Measurements from ENCODE around the gene SLC22A12. TPM values are rescaled to one million over a fixed set of nuclear protein-coding genes. Genes with fewer than 3 reads are reported as not detected.

SLC22A12 gene
- total RNA-seq, 1 donor from 2014 or later = not detected

GRCh38 chr11:64585150-64585549 lies 5.9 kb upstream of the SLC22A12 start:
- no peak overlapping the region for H3K27ac Mint-ChIP-seq (ENCODE audit: unreplicated experiment)
- peaks cover 14% of the 10 kb centered on the region for H3K36me3 Mint-ChIP-seq (ENCODE audit: unreplicated experiment)
- H3K4me3 Mint-ChIP-seq (ENCODE audit: unreplicated experiment) = no peak overlapping the region
- H3K4me1 Mint-ChIP-seq (ENCODE audit: low read depth, unreplicated experiment) = no peaks in the 10 kb centered on the region
- H3K9me3 Mint-ChIP-seq (ENCODE audit: unreplicated experiment) = peaks cover 4% of the 10 kb centered on the region
- H3K27me3 Mint-ChIP-seq (ENCODE audit: unreplicated experiment) = peaks cover 4% of the 10 kb centered on the region
- DNase-seq = no peak
- TF ChIP-seq CTCF (IDR thresholded peaks at IDR 0.05; ENCODE audit: partially characterized antibody, unreplicated experiment) = no peak

- H3K4me1 Mint-ChIP-seq (ENCODE audit: low read depth, unreplicated experiment) = no peaks in the 10 kb centered on the region
- no peak for DNase-seq
- peaks cover 3% of the 10 kb centered on the region for H3K27me3 Mint-ChIP-seq (ENCODE audit: unreplicated experiment)
- H3K9me3 Mint-ChIP-seq (ENCODE audit: unreplicated experiment) = peaks cover 4% of the 10 kb centered on the region
- no peak overlapping the region for H3K27ac Mint-ChIP-seq (ENCODE audit: unreplicated experiment)
- no peak for TF ChIP-seq CTCF (IDR thresholded peaks at IDR 0.05; ENCODE audit: partially characterized antibody, unreplicated experiment)
- H3K4me3 Mint-ChIP-seq (ENCODE audit: unreplicated experiment) = no peak overlapping the region
- H3K36me3 Mint-ChIP-seq (ENCODE audit: unreplicated experiment) = peaks cover 14% of the 10 kb centered on the region
Observed at GRCh38 chr11:64586366-64586765, 4.7 kb upstream of the SLC22A12 start.

GRCh38 chr11:64588701-64589100 lies 2.3 kb upstream of the SLC22A12 start:
- Mint-ChIP-seq H3K9me3 (ENCODE audit: unreplicated experiment) (peaks cover 4% of the 10 kb centered on the region), H3K4me1 (ENCODE audit: low read depth, unreplicated experiment) (no peaks in the 10 kb centered on the region), H3K27ac (ENCODE audit: unreplicated experiment) (no peak overlapping the region), H3K27me3 (ENCODE audit: unreplicated experiment) (peaks cover 2% of the 10 kb centered on the region), H3K36me3 (ENCODE audit: unreplicated experiment) (peaks cover 14% of the 10 kb centered on the region), H3K4me3 (ENCODE audit: unreplicated experiment) (no peak overlapping the region)
- DNase-seq = no peak
- TF ChIP-seq CTCF (IDR thresholded peaks at IDR 0.05; ENCODE audit: partially characterized antibody, unreplicated experiment) = no peak

GRCh38 chr11:64591257-64592233 lies 525 bp downstream of the SLC22A12 start:
- Mint-ChIP-seq H3K36me3 (ENCODE audit: unreplicated experiment) (peaks cover 14% of the 10 kb centered on the region), H3K4me3 (ENCODE audit: unreplicated experiment) (no peak overlapping the region), H3K27ac (ENCODE audit: unreplicated experiment) (no peak overlapping the region), H3K4me1 (ENCODE audit: low read depth, unreplicated experiment) (no peaks in the 10 kb centered on the region), H3K27me3 (ENCODE audit: unreplicated experiment) (peaks cover 2% of the 10 kb centered on the region), H3K9me3 (ENCODE audit: unreplicated experiment) (peaks cover 3% of the 10 kb centered on the region)
- no peak for DNase-seq
- TF ChIP-seq CTCF (IDR thresholded peaks at IDR 0.05; ENCODE audit: partially characterized antibody, unreplicated experiment) = no peak

- peaks cover 2% of the 10 kb centered on the region for H3K27me3 Mint-ChIP-seq (ENCODE audit: unreplicated experiment)
- DNase-seq = no peak
- no peak overlapping the region for H3K27ac Mint-ChIP-seq (ENCODE audit: unreplicated experiment)
- no peak for TF ChIP-seq CTCF (IDR thresholded peaks at IDR 0.05; ENCODE audit: partially characterized antibody, unreplicated experiment)
- no peaks in the 10 kb centered on the region for H3K4me1 Mint-ChIP-seq (ENCODE audit: low read depth, unreplicated experiment)
- peaks cover 2% of the 10 kb centered on the region for H3K9me3 Mint-ChIP-seq (ENCODE audit: unreplicated experiment)
- peaks cover 14% of the 10 kb centered on the region for H3K36me3 Mint-ChIP-seq (ENCODE audit: unreplicated experiment)
- H3K4me3 Mint-ChIP-seq (ENCODE audit: unreplicated experiment) = no peak overlapping the region
Observed at GRCh38 chr11:64592234-64592615, 1.2 kb downstream of the SLC22A12 start.
